GM18951 (cell line): Measurements from ENCODE around the gene SLC33A1.
"Not testable (repeated sequence)": the region's sequence is repeated elsewhere in the genome, so short reads cannot be mapped to it uniquely, and the experiment has no call there.

Experiments
- POLR2A ChIP-seq: IDR thresholded peaks from 4 replicates; pipeline ENCODE4 v1.6.1; 2011; ENCODE audit warnings: mild to moderate bottlenecking; ENCODE audit not compliant: insufficient read length, insufficient read depth; ENCODE audit errors: extremely low read depth
- in situ Hi-C: fragments of 300-500 bp; cut with MboI; formaldehyde crosslinking; loops from one replicate; pipeline ENCODE4 v1.12.0; 2022; ENCODE audit warnings: low sequenced_read_pairs, mixed read lengths, inconsistent platforms; ENCODE audit not compliant: unreplicated experiment

Gene SLC33A1

GRCh38 chr3:155854141-155854940, at the start of gene SLC33A1:
SLC33A1 (minus strand) TSS chr3:155854427; CDS start chr3:155853997, 430 bp downstream.
- peak; percentile 84 for TF ChIP-seq POLR2A
- in situ Hi-C loops, result no loop called here

GRCh38 chr3:155895379-155895900, 41.2 kb upstream of the SLC33A1 start:
- in situ Hi-C loops, result no loop called here
- TF ChIP-seq POLR2A, result no peak

- no peak for TF ChIP-seq POLR2A
These were observed 37.1 kb upstream of the SLC33A1 start for GRCh38 chr3:155891321-155891720.

GRCh38 chr3:155890671-155891190, 36.5 kb upstream of the SLC33A1 start:
- no peak for TF ChIP-seq POLR2A
- in situ Hi-C loops, result no loop called here

More at GRCh38 chr3:155891321-155891720, 37.1 kb upstream of the SLC33A1 start:
- in situ Hi-C loops, result no loop called here

- in situ Hi-C loops, result no loop called here
- no peak for TF ChIP-seq POLR2A
These were observed 35.7 kb upstream of the SLC33A1 start for GRCh38 chr3:155889952-155890351.

- in situ Hi-C loops, result no loop called here
- no peak for TF ChIP-seq POLR2A
These were observed 35.0 kb upstream of the SLC33A1 start for GRCh38 chr3:155889212-155889611.

GRCh38 chr3:155886915-155887314, 32.7 kb upstream of the SLC33A1 start:
- TF ChIP-seq POLR2A, result no peak
- in situ Hi-C loops, result no loop called here

- in situ Hi-C loops, result not testable (repeated sequence)
These were observed 32.1 kb upstream of the SLC33A1 start for GRCh38 chr3:155886348-155886747.

GRCh38 chr3:155885292-155885691, 31.1 kb upstream of the SLC33A1 start:
- no peak for TF ChIP-seq POLR2A
- in situ Hi-C loops, result no loop called here

GRCh38 chr3:155884292-155884691, 30.1 kb upstream of the SLC33A1 start:
- in situ Hi-C loops, result no loop called here
- TF ChIP-seq POLR2A, result no peak

GRCh38 chr3:155880286-155880685, 26.1 kb upstream of the SLC33A1 start:
- in situ Hi-C loops, result no loop called here
- no peak for TF ChIP-seq POLR2A

GRCh38 chr3:155876503-155876902, 22.3 kb upstream of the SLC33A1 start:
- in situ Hi-C loops, result no loop called here
- no peak for TF ChIP-seq POLR2A

- in situ Hi-C loops, result no loop called here
- TF ChIP-seq POLR2A, result no peak
These were observed 21.8 kb upstream of the SLC33A1 start for GRCh38 chr3:155876037-155876436.
